GM23338 (cell line): ENCODE results near the gene RYR1.

Source experiments
- CTCF ChIP-seq, 2 experiments: fragments of 200-600 bp in 1 of 2; sonication (generic) in 1 of 2; conservative IDR thresholded peaks; 2 replicates each; pipeline versions ENCODE4 v1.5.1 to v1.6.1; 2016 to 2017; ENCODE audit warnings: antibody characterized with exemption in 2 of 2, low read depth in 2 of 2, mild to moderate bottlenecking in 2 of 2, moderate library complexity in 1 of 2
- JUNB ChIP-seq: IDR thresholded peaks from one replicate; pipeline ENCODE4 v1.6.1; 2016; ENCODE audit warnings: antibody characterized with exemption; ENCODE audit not compliant: unreplicated experiment

DNA sequence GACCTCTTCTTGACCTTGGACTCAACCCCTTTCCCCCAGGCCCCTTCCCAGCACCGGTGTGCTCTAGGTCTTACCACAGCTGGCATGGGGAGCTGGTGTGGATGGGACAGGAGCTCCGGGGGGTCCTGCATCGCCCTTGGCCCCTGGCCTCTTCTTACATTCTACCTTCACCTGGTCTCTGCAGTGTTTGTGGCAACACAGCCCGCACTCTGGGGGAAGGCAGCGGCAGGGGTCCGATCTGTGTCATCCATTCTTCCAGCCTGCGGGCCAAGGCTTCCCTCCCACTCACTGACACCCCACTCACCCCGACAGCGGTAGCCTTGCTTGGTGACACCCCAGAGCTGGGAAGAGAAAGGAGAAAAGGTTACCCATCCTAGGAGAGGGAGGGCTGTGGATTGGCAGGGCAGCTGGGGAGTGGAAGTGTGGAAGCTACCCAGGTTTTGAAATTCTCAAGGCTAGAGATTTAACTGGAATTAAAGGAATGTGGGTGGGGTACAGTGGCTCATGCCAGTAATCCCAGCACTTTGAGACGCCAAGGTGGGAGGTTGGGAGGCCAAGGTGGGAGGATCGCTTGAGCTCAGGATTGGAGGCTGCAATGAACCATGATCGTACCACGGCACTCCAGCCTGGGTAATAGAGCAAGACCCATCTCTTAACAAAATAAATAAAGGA is 22.3 kb upstream of the RYR1 start:
- no peak for TF ChIP-seq JUNB
- no peak for TF ChIP-seq CTCF (conservative IDR thresholded peaks at IDR 0.05; ENCODE audit: low read depth in 2 of 2)
